ENCODE data around the gene OSER1. TPM values are rescaled to one million over a fixed set of nuclear protein-coding genes. Genes with fewer than 3 reads are reported as not detected.

OSER1 gene
- total RNA-seq, 1 donor from 2014 or later: 38.1 TPM

- Histone ChIP-seq H3K36me3 (ENCODE audit: control insufficient read depth, insufficient read depth, low read length) (no peaks in the 10 kb centered on the region), H3K4me3 (ENCODE audit: low read depth, low read length) (no peak overlapping the region), H3K27me3 (ENCODE audit: control insufficient read depth, insufficient read depth, low read length) (no peaks in the 10 kb centered on the region)
- no peak for DNase-seq (ENCODE audit: low read depth)
- TF ChIP-seq, protein P1, sequence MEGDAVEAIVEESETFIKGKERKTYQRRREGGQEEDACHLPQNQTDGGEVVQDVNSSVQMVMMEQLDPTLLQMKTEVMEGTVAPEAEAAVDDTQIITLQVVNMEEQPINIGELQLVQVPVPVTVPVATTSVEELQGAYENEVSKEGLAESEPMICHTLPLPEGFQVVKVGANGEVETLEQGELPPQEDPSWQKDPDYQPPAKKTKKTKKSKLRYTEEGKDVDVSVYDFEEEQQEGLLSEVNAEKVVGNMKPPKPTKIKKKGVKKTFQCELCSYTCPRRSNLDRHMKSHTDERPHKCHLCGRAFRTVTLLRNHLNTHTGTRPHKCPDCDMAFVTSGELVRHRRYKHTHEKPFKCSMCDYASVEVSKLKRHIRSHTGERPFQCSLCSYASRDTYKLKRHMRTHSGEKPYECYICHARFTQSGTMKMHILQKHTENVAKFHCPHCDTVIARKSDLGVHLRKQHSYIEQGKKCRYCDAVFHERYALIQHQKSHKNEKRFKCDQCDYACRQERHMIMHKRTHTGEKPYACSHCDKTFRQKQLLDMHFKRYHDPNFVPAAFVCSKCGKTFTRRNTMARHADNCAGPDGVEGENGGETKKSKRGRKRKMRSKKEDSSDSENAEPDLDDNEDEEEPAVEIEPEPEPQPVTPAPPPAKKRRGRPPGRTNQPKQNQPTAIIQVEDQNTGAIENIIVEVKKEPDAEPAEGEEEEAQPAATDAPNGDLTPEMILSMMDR (IDR thresholded peaks at IDR 0.05; ENCODE audit: insufficient read depth, low read length, poor library complexity, severe bottlenecking): no peak
Observed at GRCh38 chr20:44176833-44177534, 33.6 kb downstream of the OSER1 start.

- H3K36me3 ChIP-seq (ENCODE audit: control insufficient read depth, insufficient read depth, low read length): no peaks in the 10 kb centered on the region
- DNase-seq (ENCODE audit: low read depth): no peak
- H3K4me3 ChIP-seq (ENCODE audit: low read depth, low read length): no peak overlapping the region
- TF ChIP-seq, protein P1 (IDR thresholded peaks at IDR 0.05; ENCODE audit: insufficient read depth, low read length, poor library complexity, severe bottlenecking): no peak
- peaks cover 3% of the 10 kb centered on the region for H3K27me3 ChIP-seq (ENCODE audit: control insufficient read depth, insufficient read depth, low read length)
Observed at GRCh38 chr20:44174996-44175765, 35.4 kb downstream of the OSER1 start.

GRCh38 chr20:44173846-44174245, 36.7 kb downstream of the OSER1 start:
- TF ChIP-seq, protein P1 (IDR thresholded peaks at IDR 0.05; ENCODE audit: insufficient read depth, low read length, poor library complexity, severe bottlenecking): no peak
- no peak for DNase-seq (ENCODE audit: low read depth)
- H3K36me3 ChIP-seq (ENCODE audit: control insufficient read depth, insufficient read depth, low read length): no peaks in the 10 kb centered on the region
- H3K27me3 ChIP-seq (ENCODE audit: control insufficient read depth, insufficient read depth, low read length): peaks cover 3% of the 10 kb centered on the region
- no peak overlapping the region for H3K4me3 ChIP-seq (ENCODE audit: low read depth, low read length)

DNA sequence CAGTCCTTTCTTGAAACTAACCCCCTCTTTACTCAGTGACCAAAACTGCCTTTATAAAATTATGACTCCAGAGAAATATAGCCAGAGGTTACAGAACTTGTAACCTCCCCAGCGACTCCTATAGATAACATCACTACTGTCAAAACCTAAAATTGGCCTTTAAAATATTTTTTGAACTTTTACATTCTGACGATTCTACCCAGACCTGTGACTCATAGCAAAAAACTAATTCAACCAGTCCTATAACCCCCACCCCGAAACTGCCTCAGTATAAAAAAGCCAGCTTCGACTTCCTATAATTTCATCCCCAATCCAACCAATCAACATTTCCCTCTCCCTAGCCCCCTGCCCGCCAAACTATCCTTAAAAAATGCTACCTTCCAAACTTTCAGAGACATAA, 37.5 kb downstream of the OSER1 start:
- Histone ChIP-seq H3K27me3 (ENCODE audit: control insufficient read depth, insufficient read depth, low read length) (peaks cover 3% of the 10 kb centered on the region), H3K4me3 (ENCODE audit: low read depth, low read length) (no peak overlapping the region), H3K36me3 (ENCODE audit: control insufficient read depth, insufficient read depth, low read length) (no peaks in the 10 kb centered on the region)
- DNase-seq (ENCODE audit: low read depth): no peak
- TF ChIP-seq, protein P1 (IDR thresholded peaks at IDR 0.05; ENCODE audit: insufficient read depth, low read length, poor library complexity, severe bottlenecking): no peak

DNA sequence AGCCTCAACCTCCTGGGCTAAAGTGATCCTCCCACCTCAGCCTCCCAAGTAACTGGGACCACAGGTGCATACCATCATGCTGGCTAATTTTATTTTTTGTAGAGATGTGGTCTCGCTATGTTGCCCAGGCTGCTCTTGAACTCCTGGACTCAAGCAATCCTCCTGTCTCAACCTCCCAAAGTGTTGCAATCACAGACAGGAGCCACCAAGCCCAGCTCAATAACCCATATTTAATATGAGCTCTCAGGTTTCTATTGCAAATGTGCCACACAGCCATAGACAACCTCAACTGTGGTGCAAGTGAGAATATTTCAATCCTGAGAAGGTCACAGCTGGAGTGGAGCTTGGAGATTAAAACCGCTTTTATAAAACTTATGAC, 38.0 kb downstream of the OSER1 start:
- TF ChIP-seq, protein P1 (IDR thresholded peaks at IDR 0.05; ENCODE audit: insufficient read depth, low read length, poor library complexity, severe bottlenecking): no peak
- peaks cover 3% of the 10 kb centered on the region for H3K27me3 ChIP-seq (ENCODE audit: control insufficient read depth, insufficient read depth, low read length)
- H3K36me3 ChIP-seq (ENCODE audit: control insufficient read depth, insufficient read depth, low read length): no peaks in the 10 kb centered on the region
- DNase-seq (ENCODE audit: low read depth): no peak
- no peak overlapping the region for H3K4me3 ChIP-seq (ENCODE audit: low read depth, low read length)

All from kidney epithelial cell (primary cell).